ENCODE measurements around the gene GSK3A. TPM values are rescaled to one million over a fixed set of nuclear protein-coding genes. Genes with fewer than 3 reads are reported as not detected.
A peak's percentile ranks its signal among the peaks of the same experiment; 100 is the strongest.

GSK3A gene
- total RNA-seq, 1 experiment from 2014 or later, result 46.0 TPM

DNA sequence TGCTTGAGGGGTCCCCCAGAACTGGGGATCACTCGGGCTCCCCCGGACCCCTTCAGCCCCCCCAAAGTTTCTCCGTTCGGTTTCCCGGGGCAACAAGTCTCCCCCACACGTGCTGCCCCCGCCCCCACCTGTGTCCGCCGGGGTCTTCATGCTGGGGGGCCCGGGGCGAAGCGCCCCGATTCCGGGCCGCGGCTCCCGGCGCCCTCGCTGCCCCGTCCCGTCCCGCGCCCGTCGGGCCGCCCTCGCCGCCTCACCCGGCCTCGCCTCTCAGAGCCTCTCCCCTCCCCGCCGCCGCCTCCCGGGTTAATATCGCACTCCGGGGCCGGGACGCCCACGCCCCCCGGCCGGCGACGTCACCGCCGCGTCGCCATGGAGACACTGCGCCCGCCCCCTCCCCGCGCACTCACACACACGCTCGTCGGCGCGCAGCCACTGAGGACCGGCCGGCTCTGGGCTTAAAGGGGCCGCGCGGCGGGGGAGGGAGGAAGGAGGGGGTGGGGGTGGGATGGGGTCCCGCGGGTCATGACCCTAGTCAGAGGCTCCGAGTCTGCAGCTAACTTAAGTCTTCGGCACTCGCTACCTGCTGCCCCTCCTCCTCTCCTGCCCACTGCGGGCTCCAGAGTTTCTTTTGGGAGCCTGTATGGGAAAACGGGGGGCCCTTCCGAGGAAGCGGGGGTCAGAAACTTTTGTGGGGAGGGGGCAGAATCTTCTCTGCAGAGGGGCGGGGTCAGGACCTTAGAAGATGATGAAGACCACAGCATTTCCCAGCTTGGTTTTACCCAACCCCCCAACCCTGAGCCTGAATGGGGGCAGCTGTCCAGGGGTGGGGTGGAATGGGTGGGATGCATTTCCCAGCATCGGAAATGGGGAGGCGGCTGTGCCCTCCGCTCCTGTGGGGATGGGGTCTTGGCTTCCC, 12.7 kb upstream of the GSK3A start, which contains the start of gene ERF:
Gene ERF, minus strand, starts transcription at position 279 of the 916 bp plus-strand sequence. Its CDS starts 129 bp downstream, at position 150.
- no TSS peak for BruUV-seq (replicated peaks)
- ChIA-PET POLR2A (no interaction called here), CTCF (no interaction called here)
- in situ Hi-C loops (cut with HindIII; ENCODE audit: low pct_unique_long_range_greater_than_20kb, low sequenced_read_pairs), result no loop called here
- Histone ChIP-seq H3K4me3 (ENCODE audit: low read depth in 2 of 2, low read length in 2 of 2) (peak within 1 kb of the TSS; percentile 72 to 82), H3K27ac (ENCODE audit: low read length) (peak within 1 kb of the TSS; percentile 84), H3K36me3 (ENCODE audit: control insufficient read depth, insufficient read depth, low read length) (no peaks in the 10 kb centered on the region; the same call in 1 of the 2 replicates), H3K27me3 (ENCODE audit: control insufficient read depth, insufficient read depth, low read length) (no peaks in the 10 kb centered on the region), H3K9me3 (ENCODE audit: control insufficient read depth, insufficient read depth, low read depth, low read length) (no peaks in the 10 kb centered on the region), H3K4me1 (ENCODE audit: control insufficient read depth, insufficient read depth, low read length) (peaks cover 21% of the 10 kb centered on the region)
- intact Hi-C loops (cut with micrococcal nuclease; ENCODE audit: unreplicated experiment), result no loop called here
- ATAC-seq, result peak; percentile 78
- DNase-seq (ENCODE audit: low read depth, low spot score), result no peak
- TF ChIP-seq SIN3A (IDR thresholded peaks at IDR 0.05; ENCODE audit: borderline replicate concordance, insufficient read depth, low read depth, low read length) (peak; percentile 26; the same call in 1 of the 2 replicates), TCF7L2 (IDR thresholded peaks at IDR 0.05; ENCODE audit: low read depth, low read length) (no peak)

- intact Hi-C loops (cut with micrococcal nuclease; ENCODE audit: unreplicated experiment) (no loop called here), in situ Hi-C loops (cut with HindIII; ENCODE audit: low pct_unique_long_range_greater_than_20kb, low sequenced_read_pairs) (no loop called here)
- peak overlapping the region; percentile 72 to 82 for H3K4me3 ChIP-seq (ENCODE audit: low read depth in 2 of 2, low read length in 2 of 2)
- TSS peak; percentile 79 for BruUV-seq (replicated peaks)
- TF ChIP-seq TCF7L2 (IDR thresholded peaks at IDR 0.05; ENCODE audit: low read depth, low read length), result no peak
- TF ChIP-seq POLR2AphosphoS5 (IDR thresholded peaks at IDR 0.05; ENCODE audit: low read depth, low read length), result no peak; the same call in 1 of the 2 replicates
- TF ChIP-seq SIN3A (IDR thresholded peaks at IDR 0.05; ENCODE audit: borderline replicate concordance, insufficient read depth, low read depth, low read length), result no peak; the same call in 1 of the 2 replicates
- TF ChIP-seq REST (IDR thresholded peaks at IDR 0.05; ENCODE audit: insufficient read depth in 1 of 2, low read depth in 2 of 2, low read length in 1 of 2), result no peak
- ChIA-PET POLR2A (no interaction called here), CTCF (no interaction called here)
- peak overlapping the region; percentile 70 for H3K27ac ChIP-seq (ENCODE audit: low read length)
- no peaks in the 10 kb centered on the region; the same call in 1 of the 2 replicates for H3K36me3 ChIP-seq (ENCODE audit: control insufficient read depth, insufficient read depth, low read length)
- H3K9me3 ChIP-seq (ENCODE audit: control insufficient read depth, insufficient read depth, low read depth, low read length), result no peaks in the 10 kb centered on the region
- ATAC-seq, result peak; percentile 46
- H3K4me1 ChIP-seq (ENCODE audit: control insufficient read depth, insufficient read depth, low read length), result peaks cover 24% of the 10 kb centered on the region
- DNase-seq (ENCODE audit: low read depth, low spot score), result no peak
- no peaks in the 10 kb centered on the region for H3K27me3 ChIP-seq (ENCODE audit: control insufficient read depth, insufficient read depth, low read length)
Measured at GRCh38 chr19:42254089-42254849, 11.9 kb upstream of the GSK3A start.

Measured in Panc1 (cell line).